GM21717 (cell line): ENCODE measurements around the gene RPL18.
A peak's percentile ranks its signal among the peaks of the same experiment; 100 is the strongest.
"Not testable (repeated sequence)": the region's sequence is repeated elsewhere in the genome, so short reads cannot be mapped to it uniquely, and the experiment has no call there.

Experiments
- ATAC-seq: cut with Tn5 transposase; IDR thresholded peaks from one replicate; pipeline ENCODE4 v1.9.1; 2021; ENCODE audit warnings: mild to moderate bottlenecking, moderate library complexity; ENCODE audit not compliant: unreplicated experiment

Gene RPL18

DNA sequence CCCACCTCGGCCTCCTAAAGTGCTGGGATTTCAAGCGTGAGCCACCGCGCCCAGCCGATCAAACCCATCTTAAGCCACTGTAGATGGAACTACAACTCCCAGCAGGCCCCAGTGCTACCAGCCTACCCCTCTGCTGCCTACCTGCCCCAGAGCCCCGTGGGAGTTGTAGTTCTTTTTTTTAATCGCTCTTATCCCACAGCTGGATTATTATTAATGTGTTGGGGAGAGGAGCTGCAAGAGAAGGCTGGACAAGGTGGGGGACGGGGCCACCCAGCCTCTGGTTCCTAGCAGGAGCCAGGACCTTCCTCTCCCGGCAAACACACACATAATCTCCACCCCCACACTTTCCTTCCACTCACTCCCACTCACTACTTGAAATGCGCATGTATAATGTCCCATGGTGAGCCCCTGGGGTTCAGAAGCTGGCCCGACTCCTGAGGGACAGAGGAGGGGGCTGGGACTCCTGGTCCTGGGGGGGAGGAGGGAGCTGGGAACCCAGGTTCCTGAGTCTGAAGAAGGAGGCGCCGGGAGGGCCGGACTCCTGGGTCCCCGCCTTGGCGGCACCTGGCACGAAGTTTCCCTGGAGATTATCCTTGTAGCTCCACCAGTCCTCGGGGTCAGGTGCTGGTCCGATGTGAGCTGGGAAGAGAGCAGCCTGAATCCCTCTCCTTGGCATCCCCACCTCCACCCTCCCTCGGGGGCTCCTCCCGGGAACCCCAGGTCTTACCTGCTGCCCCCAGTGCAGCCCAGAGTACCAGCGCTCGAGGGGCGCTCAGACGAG lies 26.1 kb upstream of the RPL18 start:
- no peak for ATAC-seq

DNA sequence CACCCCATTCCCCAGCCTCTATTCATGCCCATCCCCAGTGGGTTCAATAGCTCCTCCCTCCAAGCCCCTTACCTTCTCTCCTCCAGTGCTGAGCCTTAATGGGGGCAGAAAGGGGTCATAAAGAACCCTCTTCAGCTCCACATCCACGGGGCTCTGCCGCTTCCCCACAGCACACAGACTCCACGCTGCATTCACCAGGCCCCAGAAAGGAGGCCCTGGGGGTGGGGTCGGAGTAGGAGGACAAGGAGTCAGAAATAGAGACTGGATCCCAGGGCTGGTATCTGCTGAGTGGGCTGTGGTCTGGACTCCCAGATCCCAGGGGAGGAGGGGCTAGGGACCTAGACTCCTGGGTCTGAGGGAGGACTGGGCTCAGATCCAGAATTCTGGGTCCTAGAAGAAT lies 25.4 kb upstream of the RPL18 start:
- no peak for ATAC-seq

DNA sequence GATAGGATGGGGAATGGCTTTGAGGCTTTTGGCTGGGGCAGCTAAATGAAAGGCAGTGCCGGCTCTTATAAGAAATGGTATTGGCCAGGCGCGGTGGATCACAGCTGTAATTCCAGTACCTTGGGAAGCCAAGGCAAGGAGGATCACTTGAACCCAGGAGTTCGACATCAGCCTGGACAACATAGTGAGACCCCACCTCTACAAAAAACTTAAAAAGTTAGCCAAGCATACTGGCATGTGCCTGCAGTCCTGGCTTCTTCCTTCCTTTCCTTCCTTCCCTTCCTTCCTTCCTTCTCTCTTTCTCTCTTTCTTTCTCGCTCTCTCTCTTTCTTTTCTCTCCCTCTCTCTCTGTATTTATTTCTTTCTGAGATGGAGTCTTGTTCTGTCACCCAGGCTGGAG lies 23.9 kb upstream of the RPL18 start:
- ATAC-seq = no peak

DNA sequence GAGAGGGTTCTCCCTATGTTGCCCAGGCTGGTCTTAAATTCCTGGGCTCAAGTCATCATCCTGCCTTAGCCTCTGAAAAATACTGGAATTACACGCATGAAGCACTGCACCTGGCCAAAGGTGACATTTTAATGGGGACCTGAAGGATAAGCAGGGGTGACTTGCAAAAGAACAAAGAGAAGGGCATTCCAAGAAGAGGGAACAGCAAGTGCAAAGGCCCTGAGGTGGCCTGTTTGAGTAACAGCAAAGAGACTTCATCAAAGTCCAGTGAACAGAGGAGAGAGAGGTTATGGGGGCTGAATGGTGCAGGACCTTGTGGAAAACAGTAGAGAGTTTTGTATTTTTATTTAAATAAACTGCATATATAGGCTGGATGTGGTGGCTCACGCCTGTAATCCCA lies 22.9 kb upstream of the RPL18 start:
- no peak for ATAC-seq

DNA sequence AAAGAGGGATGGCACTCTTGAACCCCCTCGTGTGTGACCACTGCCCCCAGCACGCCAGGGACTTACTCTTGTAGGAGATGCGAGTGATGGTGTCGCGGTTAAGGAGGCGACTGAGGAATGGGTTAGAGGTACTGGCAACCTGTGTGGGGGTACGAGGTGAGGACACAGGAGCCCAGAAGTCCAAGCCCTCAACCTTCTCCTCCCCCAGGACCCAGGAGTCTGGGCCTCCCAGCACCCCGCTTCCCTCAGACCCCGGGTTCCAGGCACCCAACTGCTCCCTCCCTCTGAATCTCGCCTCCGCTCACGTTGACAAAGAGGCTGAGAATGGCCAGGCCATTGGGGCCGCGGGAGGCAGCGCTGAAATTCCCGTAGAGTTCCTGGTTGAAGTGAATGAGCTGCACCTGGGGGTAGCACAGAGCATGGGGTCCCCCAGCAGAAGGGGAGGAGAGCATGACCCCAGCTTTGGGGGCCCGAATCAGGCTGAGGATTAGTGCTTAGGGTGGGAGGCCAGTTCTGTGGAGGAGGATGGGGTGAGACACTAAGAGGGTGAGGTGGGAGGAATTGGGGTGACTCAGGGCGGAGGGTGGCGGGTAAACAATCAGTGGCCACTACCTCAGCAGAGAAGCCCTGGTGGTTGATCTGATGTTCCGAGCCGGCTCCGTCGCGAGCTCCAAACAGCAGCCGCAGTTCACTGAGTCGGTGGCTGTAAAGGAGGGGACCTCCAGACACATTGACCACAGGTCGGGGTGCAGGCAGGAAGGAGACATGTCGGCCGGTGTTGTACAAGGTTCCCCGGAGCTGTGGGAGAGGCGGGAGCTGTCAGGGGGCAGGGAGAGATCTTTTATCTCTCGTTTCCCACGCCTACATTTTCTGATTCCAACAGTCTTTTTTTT lies 20.8 kb upstream of the RPL18 start:
- ATAC-seq = no peak

DNA sequence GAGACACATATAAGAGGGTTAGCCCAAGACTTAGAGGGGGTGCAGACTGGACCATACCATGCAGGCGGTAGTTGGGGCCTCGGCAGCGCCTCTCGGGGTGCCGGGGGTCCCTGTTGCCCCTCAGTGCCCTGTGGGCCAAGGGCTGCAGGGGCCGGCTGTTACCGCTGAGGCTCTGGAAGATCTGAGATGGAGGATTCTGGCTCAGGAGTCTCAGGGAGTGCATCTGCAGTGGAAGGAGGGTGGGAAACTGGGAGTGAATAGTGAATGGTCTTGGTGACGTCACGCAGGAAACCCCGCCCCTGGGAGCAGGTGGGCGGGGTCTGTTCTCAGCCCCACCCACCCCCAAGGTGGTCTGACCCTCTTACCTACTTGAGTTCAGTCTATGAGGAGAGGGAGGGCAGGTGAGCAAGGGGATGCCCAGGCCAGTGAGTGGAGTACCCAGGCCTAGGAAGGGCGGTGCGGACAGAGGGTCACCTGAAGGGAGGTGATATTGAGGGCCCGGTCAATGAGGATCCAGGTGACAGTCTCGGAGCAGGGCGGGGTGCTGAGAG lies 19.9 kb upstream of the RPL18 start:
- no peak for ATAC-seq

- peak; percentile 5 for ATAC-seq
Observed at GRCh38 chr19:48637948-48638830, 19.2 kb upstream of the RPL18 start.

- ATAC-seq = peak; percentile 53
Observed at GRCh38 chr19:48637449-48637947, 18.5 kb upstream of the RPL18 start.

DNA sequence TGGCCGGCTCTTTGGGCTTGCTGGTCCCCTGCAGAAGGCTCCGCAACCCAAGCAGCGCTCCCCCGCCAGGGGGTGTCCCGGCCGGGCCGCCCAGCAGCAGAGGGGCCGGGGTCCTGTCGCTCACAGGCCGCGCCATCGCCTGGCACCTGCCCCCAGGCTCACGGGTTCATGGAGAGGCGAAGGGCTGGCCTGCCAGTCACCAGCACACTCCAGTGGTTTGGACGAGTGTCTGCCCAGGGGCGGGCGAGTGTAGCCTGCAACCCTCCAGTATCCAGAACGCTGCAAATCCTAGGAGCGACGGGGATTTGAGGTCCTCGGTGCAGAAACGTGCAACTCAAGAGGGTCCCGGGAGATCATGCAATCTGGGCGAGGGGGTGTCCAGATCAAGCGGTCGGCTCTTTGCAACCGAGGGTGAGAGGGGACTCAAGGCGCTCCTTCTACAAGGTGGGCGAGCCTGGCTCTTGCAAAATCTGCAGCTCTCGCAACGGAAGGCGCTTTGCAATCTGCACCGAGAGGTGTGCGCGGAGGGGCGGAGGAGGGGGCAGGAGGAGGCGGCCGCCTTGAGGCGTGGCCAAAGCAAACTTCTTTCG lies 18.0 kb upstream of the RPL18 start, which contains the start of gene DBP:
TSS of gene DBP (minus strand) at position 521 of the 590 bp plus-strand sequence. CDS start at position 136, 385 bp downstream.
- ATAC-seq = peak; percentile 0

DNA sequence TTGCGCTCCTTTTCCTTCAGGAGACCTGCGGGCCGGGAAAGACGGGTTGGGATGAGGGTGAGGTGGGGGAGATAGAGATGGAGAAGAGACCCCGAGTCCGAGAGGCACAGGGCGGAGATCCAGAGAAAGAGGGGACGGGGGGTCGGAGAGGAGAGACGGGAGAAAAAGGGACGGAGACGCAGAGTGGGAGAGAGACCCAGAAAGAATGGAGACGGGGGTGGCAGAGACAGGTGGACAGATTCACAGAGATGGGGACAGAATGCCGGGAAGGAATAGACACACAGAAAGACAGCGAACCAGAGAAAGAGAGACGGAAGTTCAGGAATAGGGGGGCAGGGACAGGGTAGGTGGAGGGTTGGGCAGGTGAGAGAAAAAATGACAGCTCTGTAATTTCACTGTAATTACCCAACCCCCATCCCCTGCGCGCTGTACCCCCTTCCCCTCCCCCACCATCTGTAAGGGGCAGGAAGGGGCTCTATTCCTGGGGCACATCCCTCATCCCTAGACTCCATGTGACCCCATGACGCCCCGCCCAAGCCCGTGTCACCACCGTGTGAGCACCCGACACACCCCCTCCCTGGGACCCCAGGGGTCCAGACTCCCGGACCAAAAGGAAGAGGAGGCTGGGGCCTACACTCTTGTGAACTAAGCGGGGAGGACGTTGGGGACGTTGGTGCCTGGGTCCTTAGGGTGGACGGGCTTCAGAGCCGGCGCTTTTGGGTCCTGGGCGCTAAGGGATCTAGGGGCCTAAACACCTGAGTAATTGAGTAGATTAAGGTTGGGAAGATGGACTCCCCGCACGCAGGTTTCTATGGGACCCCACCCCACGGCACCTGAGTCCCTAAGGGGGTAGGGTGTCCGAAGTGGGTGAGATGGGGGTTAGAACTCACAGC lies 17.2 kb upstream of the RPL18 start:
- no peak for ATAC-seq

DNA sequence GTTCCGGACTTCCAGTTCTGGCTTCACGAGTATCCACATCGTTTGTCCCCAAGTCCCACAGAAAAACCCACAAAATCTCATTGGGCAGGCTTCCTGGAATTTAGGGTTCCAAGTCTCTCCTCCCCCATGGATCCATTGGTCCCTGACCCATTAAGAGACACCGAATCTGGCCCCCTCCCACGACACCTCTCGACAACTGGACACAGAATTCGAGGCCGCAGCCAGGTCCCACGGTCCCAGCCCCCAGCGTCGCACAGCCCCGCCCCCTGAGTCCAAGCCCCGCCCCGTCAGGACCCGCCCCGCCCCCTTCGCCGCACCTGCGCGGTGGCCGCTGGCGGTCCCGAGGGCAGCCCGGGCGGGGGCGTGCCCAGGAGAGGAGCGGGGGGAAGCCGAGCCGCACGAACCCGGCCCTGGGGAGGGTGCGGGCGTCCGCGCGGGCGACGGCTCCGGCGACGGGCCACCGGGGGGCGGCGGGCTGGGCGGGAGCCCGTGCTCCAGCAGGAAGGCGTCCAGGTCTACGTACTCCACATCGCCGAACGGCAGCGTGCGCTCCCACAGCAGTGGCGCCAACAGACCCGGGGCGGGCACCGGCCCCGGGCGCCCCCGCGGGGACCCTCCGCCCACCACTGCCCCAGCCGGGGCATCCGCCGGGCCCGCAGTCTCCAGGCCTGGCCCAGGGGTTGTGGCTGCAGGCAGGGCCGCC lies 16.4 kb upstream of the RPL18 start:
- no peak for ATAC-seq

DNA sequence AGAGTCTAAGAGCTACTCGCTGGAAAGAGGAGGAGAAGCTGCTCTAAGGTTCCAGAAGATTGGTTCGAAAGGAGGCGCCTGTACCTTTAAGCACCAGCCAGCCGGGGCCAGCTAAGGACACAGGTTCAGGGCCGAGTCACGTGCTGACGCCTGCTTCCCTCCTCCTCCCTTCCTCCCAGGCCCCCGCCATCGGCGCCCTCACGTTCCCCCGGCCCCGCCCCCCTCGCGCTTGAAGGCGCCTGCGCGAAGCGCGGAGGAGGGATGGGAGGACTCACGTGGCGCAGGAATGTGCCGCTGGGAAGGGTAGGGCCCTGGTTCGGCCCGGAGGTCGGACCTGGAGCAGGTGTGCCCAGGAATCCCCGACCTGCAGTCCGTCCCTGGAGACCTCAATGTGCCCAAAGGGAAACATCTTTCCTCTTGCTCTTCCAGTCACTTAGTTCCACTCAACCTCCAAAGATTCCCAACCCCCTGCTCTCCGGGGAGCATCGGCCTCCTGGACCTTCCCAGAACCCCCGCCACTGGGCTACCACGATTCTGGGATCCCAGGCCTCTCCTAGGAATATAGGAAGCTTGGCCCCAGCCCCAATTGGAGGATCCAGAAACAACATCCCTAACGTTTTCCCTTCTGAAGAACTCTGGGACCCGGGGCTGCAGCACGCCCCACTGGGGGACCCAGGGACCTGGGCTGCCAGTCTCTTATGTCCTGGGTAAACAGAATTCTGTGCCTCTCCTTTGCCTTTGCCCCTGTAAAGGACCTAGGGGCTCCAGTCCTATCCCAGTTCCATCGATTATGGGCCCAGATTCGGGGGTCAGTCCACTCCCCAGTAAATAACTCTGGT lies 15.7 kb upstream of the RPL18 start:
- no peak for ATAC-seq

DNA sequence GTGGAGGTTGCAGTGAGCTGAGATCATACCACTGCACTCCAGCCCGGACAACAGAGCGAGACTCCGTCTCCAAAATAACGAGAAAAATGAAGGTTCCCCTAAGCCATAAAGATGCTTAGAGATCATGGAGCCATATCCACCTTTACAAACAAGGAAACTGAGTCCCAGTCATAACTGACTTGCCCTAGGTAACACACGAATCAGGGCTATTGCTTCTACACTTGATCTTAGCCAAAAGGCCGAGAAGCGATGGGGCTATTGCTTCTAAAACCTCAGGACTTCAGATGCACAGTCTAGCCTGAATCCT lies 15.0 kb upstream of the RPL18 start:
- ATAC-seq = no peak

GRCh38 chr19:48633148-48634035 lies 14.4 kb upstream of the RPL18 start:
- no peak for ATAC-seq

GRCh38 chr19:48632692-48633147 lies 13.7 kb upstream of the RPL18 start:
- no peak for ATAC-seq

- not testable (repeated sequence) for ATAC-seq
Observed at GRCh38 chr19:48632286-48632685, 13.3 kb upstream of the RPL18 start.

GRCh38 chr19:48631225-48631624 lies 12.2 kb upstream of the RPL18 start:
- no peak for ATAC-seq
